Stimulated activated CD8-positive, alpha-beta memory T cell treated with anti-CD3 and anti-CD28 coated beads, Interleukin-7, amount 100 ng/mL, for 24 hours (primary cell): ENCODE data around the gene CSPG4.
"Not testable (repeated sequence)": the region's sequence is repeated elsewhere in the genome, so short reads cannot be mapped to it uniquely, and the experiment has no call there.

Experiments used
- DNase-seq: peaks from one replicate; pipeline ENCODE4 v3.0.0-alpha.2; 2020; ENCODE audit warnings: low read depth

Gene CSPG4

GRCh38 chr15:75704618-75705017, 8.0 kb downstream of the CSPG4 start:
- DNase-seq: no peak

DNA sequence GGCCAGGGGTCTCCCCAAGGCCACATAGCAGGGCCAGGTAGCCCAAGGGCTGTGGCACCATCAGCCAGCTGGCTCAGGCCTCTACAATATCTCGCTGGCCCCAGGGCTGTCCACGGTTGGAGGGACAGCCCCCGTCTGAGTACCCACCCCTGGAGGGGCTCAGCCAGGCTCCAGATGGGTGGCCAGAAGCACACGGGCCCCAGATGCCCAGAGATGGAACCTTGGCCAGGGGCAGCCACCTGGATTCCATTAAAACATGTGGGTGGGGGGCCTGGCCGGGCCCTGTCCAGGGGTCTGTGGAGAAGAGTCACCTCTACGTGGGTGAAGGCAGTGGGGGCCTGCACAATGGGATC, 8.4 kb downstream of the CSPG4 start:
- no peak for DNase-seq

GRCh38 chr15:75703440-75704262, 9.0 kb downstream of the CSPG4 start:
- DNase-seq: not testable (repeated sequence)

GRCh38 chr15:75702436-75702835, 10.2 kb downstream of the CSPG4 start:
- DNase-seq: no peak

DNA sequence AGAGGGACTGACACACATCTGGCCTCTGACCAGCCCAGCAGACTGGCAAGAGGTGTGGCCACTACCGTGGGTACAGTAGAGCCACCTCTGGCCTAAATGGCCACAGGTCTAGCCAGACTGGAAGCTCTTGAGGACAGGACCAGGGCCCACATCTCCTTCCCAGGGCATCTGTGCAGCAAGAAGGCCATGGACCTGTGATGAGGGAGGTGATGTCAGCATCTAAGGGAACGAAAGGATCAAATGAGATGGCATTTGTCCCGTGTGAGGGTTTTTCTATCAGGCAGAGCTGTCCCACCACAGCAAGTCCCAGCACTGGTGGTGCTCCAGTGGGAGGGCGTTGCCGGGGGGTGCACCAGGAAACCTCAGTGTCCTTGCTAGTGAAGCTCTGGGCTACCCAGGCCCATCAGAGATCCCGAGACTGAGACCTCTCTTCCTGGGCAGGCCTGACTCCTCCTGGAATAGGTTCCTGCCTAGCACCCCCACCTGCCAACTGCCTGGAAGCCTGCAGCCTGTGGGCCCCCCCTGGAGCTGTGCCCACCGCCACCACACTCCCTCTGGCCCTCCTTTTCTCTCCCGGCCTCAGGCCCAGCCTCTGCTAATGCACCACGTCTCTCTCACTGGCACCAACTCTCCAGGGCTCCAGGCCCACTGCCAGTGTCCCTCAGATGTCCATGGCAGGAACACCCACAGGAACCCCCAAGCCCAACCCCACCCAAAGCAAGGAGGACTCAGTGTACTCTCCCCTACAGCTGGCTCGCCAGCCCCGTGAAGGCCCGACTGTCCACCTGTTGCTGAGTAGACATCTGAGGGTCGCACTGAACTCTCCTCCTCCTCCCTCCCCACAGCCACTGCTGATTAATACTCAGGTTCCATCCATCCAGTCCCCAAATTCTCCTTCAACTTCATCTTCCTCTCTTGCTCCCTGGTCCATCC, 11.3 kb downstream of the CSPG4 start:
- DNase-seq: not testable (repeated sequence)

DNA sequence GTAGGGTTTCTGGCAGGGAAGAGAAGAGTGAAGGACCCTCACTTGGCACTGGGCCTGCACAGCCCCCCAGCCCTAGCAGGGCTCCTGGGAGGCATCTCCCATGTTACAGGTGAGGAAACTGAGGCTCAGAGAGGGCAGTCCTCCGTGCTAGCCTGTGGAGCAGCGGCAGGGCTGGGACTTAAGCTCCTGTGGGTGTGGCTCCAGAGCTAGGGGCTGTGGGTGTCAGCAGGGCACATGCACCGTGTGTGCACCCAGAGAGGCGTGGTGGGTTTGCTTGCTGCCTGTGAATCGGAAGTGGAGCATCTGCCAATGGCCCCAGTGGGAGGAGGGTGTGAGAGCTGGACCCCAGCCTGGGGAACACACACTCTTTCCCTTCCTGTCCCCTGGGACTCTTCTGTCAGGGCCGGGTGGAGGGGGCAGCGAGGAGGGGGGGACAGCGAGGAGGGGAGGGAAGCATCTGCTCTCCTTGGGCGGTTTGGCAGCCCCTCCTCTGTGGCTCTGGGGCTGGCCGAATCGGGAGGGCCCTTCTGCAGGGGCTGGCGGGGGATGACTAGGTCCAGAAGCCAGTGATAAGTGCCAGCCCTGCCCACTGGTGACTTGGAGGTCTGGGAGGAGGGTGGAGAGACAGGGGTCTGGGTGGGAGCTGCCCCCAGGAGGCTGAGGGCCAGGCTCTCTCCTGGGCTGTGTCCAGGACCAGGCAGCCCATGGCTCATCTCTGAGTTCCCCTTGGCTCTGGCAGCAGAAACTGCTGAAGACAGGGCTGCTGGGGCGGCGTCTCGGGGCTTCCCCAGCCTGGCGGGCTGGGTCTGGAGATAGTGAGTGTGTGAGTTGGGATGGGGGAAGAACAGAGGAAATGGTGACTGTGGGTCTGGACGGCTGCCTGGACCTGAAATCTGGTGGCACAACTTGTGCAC, 12.4 kb downstream of the CSPG4 start:
- not testable (repeated sequence) for DNase-seq

- DNase-seq: not testable (repeated sequence)
Observed at GRCh38 chr15:75699517-75699916, 13.1 kb downstream of the CSPG4 start.

GRCh38 chr15:75697974-75698747, 14.5 kb downstream of the CSPG4 start:
- DNase-seq: not testable (repeated sequence)

GRCh38 chr15:75697523-75697922, 15.1 kb downstream of the CSPG4 start:
- no peak for DNase-seq

DNA sequence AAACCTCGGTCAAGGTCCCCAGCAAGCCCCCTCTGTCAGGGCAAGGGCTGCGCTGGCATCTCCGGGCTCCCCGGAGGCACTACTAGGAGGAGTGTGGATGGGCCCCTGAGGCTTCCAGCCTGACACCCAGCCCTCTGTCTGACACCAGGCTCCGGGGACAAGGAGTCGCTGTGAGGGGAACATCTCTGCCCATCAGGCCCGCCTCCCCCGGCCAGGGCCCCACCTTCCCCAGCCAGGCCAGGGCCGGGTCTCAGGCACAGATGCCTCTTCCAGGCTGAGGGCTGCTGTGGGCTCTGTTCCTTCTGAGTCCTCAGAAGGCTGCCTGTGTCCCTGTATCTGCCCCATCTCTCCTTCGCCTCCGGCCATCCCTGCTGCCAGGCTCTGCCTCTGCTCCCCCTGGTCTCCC, 15.8 kb downstream of the CSPG4 start:
- no peak for DNase-seq

GRCh38 chr15:75696311-75696720, 16.3 kb downstream of the CSPG4 start:
- no peak for DNase-seq

DNA sequence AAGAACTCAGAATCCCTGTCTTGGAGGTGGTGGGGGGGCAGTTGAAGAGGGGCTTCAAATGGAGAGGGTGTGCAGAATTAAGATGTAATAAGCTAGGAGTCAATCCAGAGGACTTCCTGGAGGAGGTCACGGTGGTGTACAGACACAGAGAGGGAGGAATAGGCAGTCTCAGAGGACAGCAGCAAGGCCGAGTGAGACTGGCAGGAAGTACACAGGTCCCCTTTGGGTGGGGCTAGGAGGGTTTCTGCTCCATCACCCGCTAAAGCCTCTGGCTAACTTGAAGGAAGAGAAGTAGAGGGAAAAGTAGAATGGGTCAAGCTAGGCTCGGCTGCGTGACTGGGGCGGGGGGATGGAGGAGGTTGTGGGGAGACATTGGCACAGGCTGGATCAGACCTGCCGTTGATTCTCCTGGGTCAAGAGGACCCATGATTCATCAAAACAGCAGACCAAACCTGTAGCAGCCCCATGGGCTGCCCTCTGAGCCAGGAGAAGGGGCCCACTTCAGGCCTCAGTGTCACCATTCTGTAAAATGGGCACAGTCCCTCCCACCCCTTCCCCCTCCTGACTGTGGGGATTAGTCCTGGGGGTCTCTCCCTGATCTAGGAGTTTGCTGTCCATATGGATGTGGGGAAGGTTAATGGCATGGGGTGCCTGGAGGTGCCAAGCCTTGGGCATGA, 16.9 kb downstream of the CSPG4 start:
- DNase-seq: no peak

GRCh38 chr15:75695220-75695619, 17.4 kb downstream of the CSPG4 start:
- DNase-seq: no peak

DNA sequence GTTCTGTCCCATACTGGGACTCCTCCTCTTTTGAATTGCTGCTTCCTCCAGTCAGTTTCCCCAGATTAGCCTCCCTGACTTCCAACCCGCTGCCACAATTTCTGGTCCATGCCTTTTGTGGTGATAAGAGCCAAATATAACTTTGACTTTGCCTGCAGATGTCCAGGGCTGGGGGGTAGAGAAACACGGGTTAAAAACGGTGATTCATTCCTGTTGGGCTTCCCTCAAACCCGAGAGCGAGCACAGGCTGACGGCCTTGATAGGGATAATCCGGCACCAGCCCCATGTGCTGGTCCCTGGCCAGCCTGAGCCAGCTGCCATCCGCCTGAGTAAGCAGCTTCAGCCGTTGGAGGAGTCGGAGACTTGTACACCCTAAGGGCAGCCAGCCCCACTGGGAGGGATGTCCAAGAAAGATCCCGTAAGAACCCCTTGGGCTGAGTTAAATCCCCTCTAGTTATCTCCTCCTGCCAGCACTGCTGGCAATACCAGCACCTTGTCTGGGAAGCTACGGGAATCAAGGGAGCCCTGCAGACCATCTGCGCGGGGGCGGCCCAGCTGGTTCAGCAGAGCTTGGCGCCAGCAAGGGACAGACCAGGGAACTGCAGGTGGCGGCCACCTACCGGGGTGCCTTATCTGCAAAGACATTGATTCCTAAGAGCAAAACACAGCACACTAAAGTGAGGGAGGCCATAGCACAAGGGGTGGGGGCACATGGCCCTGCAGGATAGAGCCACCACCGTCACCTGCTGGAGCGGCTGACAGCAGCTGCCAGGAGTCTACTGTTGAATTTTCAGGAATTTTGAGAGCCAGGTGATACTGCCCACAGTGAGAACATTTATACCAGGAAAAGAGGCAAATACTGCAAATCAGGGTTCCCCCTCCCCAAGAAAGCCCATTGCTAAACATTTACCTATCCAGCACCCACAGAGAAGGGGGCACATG, 18.1 kb downstream of the CSPG4 start:
- DNase-seq: no peak

GRCh38 chr15:75693501-75694240, 19.0 kb downstream of the CSPG4 start:
- no peak for DNase-seq

DNA sequence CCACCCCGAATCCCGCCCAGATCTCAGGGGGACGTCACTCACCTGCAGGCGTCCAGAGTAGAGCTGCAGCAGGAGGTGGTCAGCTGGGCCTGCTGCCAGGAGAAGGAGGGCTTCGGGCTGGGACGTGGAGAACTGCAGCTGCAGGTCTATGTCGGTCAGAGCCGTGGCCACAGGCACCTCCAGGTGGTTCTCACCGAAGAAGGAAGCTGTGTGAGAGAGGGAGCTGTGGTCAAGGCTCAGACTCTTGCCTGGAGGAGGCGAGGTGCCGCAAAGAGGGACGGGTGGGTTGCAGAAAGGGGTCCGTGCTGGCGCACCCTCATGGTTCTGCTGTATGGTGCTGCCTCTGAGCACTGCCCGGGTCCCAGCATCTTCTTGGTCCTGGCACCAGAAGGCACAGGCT, 19.6 kb downstream of the CSPG4 start:
- not testable (repeated sequence) for DNase-seq

DNA sequence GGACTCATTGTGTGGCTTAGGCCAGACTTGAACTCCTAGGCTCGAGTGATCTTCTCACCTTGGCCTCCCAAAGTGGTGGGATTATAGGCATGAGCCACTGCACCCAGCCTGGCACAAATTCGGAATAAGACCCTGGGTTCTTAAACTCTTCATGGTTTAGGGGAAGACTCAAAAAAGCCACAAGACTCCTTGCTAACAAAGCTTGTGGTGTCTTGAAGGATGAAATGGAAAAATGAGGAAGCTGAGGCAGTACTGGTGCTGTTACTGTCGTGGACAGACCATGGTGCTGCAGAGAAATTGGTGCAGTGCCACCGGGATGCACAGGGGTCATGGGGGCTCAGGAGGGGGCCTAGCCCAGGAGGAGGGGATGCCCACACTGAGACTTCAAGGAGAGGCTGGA, 20.3 kb downstream of the CSPG4 start:
- DNase-seq: not testable (repeated sequence)

DNA sequence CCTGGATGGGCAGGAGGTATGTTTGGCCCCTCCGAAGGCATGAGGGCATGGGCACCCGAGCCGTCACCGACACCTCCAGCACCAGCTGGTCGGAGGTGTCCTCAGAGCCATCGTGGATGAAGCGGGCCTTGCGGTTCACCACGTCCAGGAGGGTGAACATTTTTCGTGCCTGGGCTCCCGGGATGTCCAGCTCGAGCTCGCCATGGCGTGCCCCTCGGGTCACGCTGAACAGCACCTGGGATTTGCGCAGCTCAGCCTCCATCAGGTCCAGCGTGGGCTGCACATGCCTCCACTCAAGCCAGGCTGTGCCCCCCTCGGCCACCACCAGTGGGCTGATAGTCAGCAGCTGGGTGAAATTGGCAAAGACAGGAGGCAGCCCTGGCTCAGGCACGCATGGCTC, 23.2 kb downstream of the CSPG4 start:
- not testable (repeated sequence) for DNase-seq

DNA sequence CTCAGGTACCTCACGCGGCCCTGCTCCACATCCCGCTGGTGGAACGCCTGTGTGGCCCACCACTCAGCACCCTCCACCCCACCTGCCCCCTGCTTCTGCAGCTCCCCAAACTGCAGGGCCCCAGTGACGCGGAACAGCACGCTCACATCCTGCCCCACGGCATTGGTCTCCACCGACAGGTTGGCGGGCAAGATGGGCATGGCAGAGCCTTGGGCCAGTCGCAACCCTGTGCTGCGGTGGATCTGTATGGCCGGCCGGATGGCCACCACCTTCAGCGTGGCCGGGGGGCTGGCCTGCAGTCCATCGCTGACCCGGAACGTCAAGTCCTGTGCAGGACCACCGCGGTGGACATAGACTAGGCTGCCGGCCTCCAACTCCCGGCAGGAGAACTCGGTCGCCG, 23.8 kb downstream of the CSPG4 start:
- DNase-seq: no peak
